Aorta (tissue), 5 donors: ENCODE data around the gene TRAF7. TPM values are rescaled to one million over a fixed set of nuclear protein-coding genes. Genes with fewer than 3 reads are reported as not detected.
A peak's percentile ranks its signal among the peaks of the same experiment; 100 is the strongest.

Experiments
- ATAC-seq: fragments of 200-7000 bp; cut with Tn5 transposase; one replicate; pipeline ENCODE4 v1.9.1; 2022; ENCODE audit warnings: moderate library complexity; ENCODE audit not compliant: low FRiP score
- DNase-seq, 2 donors: peaks; one replicate each; pipeline ENCODE4 v3.0.0-alpha.2; 2020
- H3K27ac ChIP-seq, 2 donors: one replicate each; pipeline ENCODE4 v1.5.1; 2013; ENCODE audit warnings: low read length in 2 of 2, mild to moderate bottlenecking in 2 of 2, moderate library complexity in 2 of 2, control low read depth in 1 of 2, inconsistent platforms in 1 of 2, low read depth in 1 of 2
- H3K27me3 ChIP-seq, 2 donors: one replicate each; pipeline ENCODE4 v1.6.1; 2013; ENCODE audit warnings: control low read depth in 1 of 2, low read length in 1 of 2, mild to moderate bottlenecking in 1 of 2, moderate library complexity in 1 of 2; ENCODE audit not compliant: insufficient read depth in 2 of 2, control insufficient read depth in 1 of 2
- H3K36me3 ChIP-seq, 2 donors: one replicate each; pipeline ENCODE4 v1.6.1; 2013; ENCODE audit warnings: control low read depth in 1 of 2, low read length in 1 of 2, mild to moderate bottlenecking in 1 of 2; ENCODE audit not compliant: insufficient read depth in 2 of 2, control insufficient read depth in 1 of 2
- H3K4me1 ChIP-seq, 2 donors: one replicate each; pipeline ENCODE4 v1.6.1; 2013; ENCODE audit warnings: low read length in 2 of 2, control low read depth in 1 of 2, mild to moderate bottlenecking in 1 of 2, moderate library complexity in 1 of 2; ENCODE audit not compliant: insufficient read depth in 2 of 2, control insufficient read depth in 1 of 2
- H3K4me3 ChIP-seq, 2 donors: one replicate each; pipeline ENCODE4 v1.5.1; 2013; ENCODE audit warnings: low read length in 2 of 2, control low read depth in 1 of 2, mild to moderate bottlenecking in 1 of 2
- H3K9me3 ChIP-seq: one replicate; pipeline ENCODE4 v1.6.1; 2013; ENCODE audit warnings: mild to moderate bottlenecking, low read length; ENCODE audit not compliant: control insufficient read depth
- WGBS, 2 donors: extraction: QIAGEN DNeasy Blood & Tissue Kit; methylation state at CpG; one replicate each; pipeline ENCODE4 v1.1.7; 2013; 5-methylcytosine and 5-hydroxymethylcytosine counted together
- intact Hi-C, 2 donors: fragments of 100-400 bp; cut with DNase I; formaldehyde crosslinking; loops; one replicate each; pipeline versions ENCODE4 v1.14.2 to v1.15.0; 2022
- microRNA-seq, 2 donors: library from miRNA; unstranded; fragments of <30 nt; microRNA quantifications; one replicate each; pipeline ENCODE4 v1.2.0, GENCODE V29; 2020
- polyA plus RNA-seq, 2 donors: library from polyadenylated mRNA; stranded (reverse); fragments of 200-250 nt; gene quantifications; one replicate each; pipeline ENCODE4 v1.2.3, GENCODE V29; 2013
- total RNA-seq, 2 donors: library from RNA; stranded (reverse); fragmentation: NEBNext Ultra II Directional; extraction: Animal tissue kit (Norgen Biotek cat#: 25700); gene quantifications; one replicate each; pipeline ENCODE4 v1.2.1, GENCODE V29; 2021
- donor health status: healthy with polysubstance abuse.
- donor health status: Bipolar disorder and iron deficiency.
- donor health status: DM: no; HTN: no; CAD: no.
- donor health status: DM: no; HTN: no; CAD: no.
- donor health status: DM: yes; HTN: yes; CAD: no.

Gene TRAF7
- total and polyA plus RNA-seq, 4 donors, result 24.4 to 54.4 (median 42.8) TPM

GRCh38 chr16:2216330-2216729 is 60.7 kb downstream of the TRAF7 start:
- DNase-seq (no peak), ATAC-seq (no peak)
- Histone ChIP-seq H3K27ac (no peak overlapping the region), H3K4me1 (no peaks in the 10 kb centered on the region), H3K4me3 (no peak overlapping the region), H3K9me3 (no peaks in the 10 kb centered on the region), H3K27me3 (no peaks in the 10 kb centered on the region), H3K36me3 (no peaks in the 10 kb centered on the region)
- intact Hi-C loops, result no loop called here
- 93 to 94% methylated on average over 4 of the region's 4 CpGs for WGBS, 2 donors

- no peaks in the 10 kb centered on the region for H3K27me3 ChIP-seq
- ATAC-seq, result peak; percentile 99
- DNase-seq, result peak; percentile 100
- WGBS, 2 donors, result 0% methylated on average over 74 to 82 of the region's 82 CpGs
- no peaks in the 10 kb centered on the region for H3K36me3 ChIP-seq
- H3K4me1 ChIP-seq, result no peaks in the 10 kb centered on the region
- no peaks in the 10 kb centered on the region for H3K9me3 ChIP-seq
- H3K4me3 ChIP-seq, result peak within 1 kb of the TSS; percentile 43 to 82
- intact Hi-C loops, result loop anchor here in 1 of 2 donors (1.0 to 2.0 kb wide), 3 partner anchors 9 to 68 kb away; partner anchors contain the start of genes ECI1, PGP and TRAF7
- H3K27ac ChIP-seq, result no peak within 1 kb of the TSS
Measured at GRCh38 chr16:2223221-2223941, 67.8 kb downstream of the TRAF7 start, which contains the start of gene E4F1. Gene E4F1 (plus strand): TSS chr16:2223591. CDS start chr16:2223614, 23 bp downstream.

DNA sequence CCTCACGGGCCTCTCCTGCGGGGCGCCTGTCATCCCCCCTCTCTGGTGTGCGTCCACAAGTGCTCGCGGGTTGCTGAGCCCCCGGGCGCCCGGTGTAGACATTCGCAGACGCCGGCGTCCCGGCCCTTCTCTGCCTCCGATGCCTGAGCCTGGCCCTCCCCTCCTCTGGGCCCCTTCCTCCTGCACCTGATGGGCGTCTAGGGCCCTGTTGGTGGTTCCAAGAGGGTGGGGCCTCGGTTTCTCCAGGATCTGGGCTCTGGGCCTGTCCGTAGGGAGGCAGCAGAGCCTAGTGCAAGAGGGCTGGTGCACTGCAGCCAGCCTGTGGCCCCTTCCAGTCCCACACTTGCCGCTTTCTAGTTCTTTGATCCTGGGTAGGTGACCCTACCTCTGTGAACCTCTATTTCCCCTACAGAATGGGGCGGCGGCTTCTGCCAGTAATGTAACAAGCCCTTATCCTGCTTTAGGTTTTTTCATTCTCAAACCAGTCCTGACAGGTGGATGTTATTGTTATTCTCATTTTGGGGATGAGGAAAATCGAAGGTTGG is 68.4 kb downstream of the TRAF7 start:
- no peak overlapping the region for H3K27ac ChIP-seq
- peak; percentile 65 for ATAC-seq

GRCh38 chr16:2226245-2226793 is 70.7 kb downstream of the TRAF7 start:
- no peaks in the 10 kb centered on the region for H3K4me1 ChIP-seq
- no peak overlapping the region for H3K4me3 ChIP-seq
- no peaks in the 10 kb centered on the region for H3K27me3 ChIP-seq
- H3K9me3 ChIP-seq, result no peaks in the 10 kb centered on the region
- no peak for DNase-seq
- intact Hi-C loops, result no loop called here
- H3K27ac ChIP-seq, result no peak overlapping the region
- no peak for ATAC-seq
- WGBS, 2 donors, result 66 to 67% methylated on average over 9 of the region's 9 CpGs
- H3K36me3 ChIP-seq, result peaks cover 0 to 8% of the 10 kb centered on the region in 2 donors

More for the DNA sequence above, 68.4 kb downstream of the TRAF7 start:
- intact Hi-C loops, result loop anchor here in 1 of 2 donors (1.0 to 2.0 kb wide), 3 partner anchors 10 to 69 kb away; partner anchors contain the start of genes ECI1, PGP and TRAF7
- no peaks in the 10 kb centered on the region for H3K4me1 ChIP-seq
- no peaks in the 10 kb centered on the region for H3K27me3 ChIP-seq
- H3K4me3 ChIP-seq, result peak overlapping the region; percentile 43 to 82
- H3K9me3 ChIP-seq, result no peaks in the 10 kb centered on the region
- DNase-seq, result peak in 1 of 2 donors; percentile 68
- 6 to 7% methylated on average over 15 to 22 of the region's 22 CpGs for WGBS, 2 donors
- peaks cover 0 to under 1% of the 10 kb centered on the region in 2 donors for H3K36me3 ChIP-seq

DNA sequence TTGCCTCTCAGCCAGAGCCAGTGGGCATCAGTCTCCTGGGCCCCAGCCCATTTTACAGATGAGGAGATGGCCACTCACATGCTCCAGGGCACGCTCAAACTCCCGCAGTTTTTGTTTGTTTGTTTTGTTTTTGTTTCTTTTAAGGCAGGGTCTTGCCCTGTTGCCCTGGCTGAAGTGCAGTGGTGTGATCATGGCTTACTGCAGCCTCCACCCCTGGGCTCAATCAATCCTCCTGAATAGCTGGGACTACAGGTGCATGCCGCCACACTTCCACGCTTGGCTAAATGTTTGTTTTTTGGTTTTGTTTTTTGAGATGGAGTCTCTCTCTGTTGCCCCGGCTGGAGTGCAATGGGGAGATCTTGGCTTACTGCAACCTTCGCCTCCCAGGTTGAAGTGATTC is 71.3 kb downstream of the TRAF7 start:
- H3K36me3 ChIP-seq, result peaks cover 0 to 8% of the 10 kb centered on the region in 2 donors
- no peaks in the 10 kb centered on the region for H3K27me3 ChIP-seq
- no peaks in the 10 kb centered on the region for H3K9me3 ChIP-seq
- DNase-seq (no peak), ATAC-seq (no peak)
- intact Hi-C loops, result no loop called here
- no peaks in the 10 kb centered on the region for H3K4me1 ChIP-seq
- H3K27ac ChIP-seq, result no peak overlapping the region
- H3K4me3 ChIP-seq, result no peak overlapping the region
- 85 to 88% methylated on average over 6 of the region's 6 CpGs for WGBS, 2 donors

Small RNA genes within 50 kb of the gene (microRNA-seq; reads per million reads assigned to microRNA genes)
- gene MIR3180-5 (0 reads per million in 2 donors), gene MIR4516 (0 to 1.2 reads per million in 2 donors), gene MIR6511B1 (0 reads per million in 2 donors)

Other genes with a start within 250 kb of the TRAF7 start
- not detected for gene HS3ST6, start 237.4 kb upstream of the TRAF7 start, total RNA-seq
- gene HS3ST6, start 237.4 kb upstream of the TRAF7 start, polyA plus RNA-seq, result 1 to 10 TPM in 1 of 2 donors, not detected in 1; 1.1 TPM
- gene MSRB1, start 212.6 kb upstream of the TRAF7 start, total RNA-seq, result 10 to 100 TPM; 19.5 to 34.6 TPM
- 10 to 100 TPM; 52.7 to 56.6 TPM for gene MSRB1, start 212.6 kb upstream of the TRAF7 start, polyA plus RNA-seq
- not detected for gene RPL3L, start 201.1 kb upstream of the TRAF7 start, total RNA-seq
- not detected for gene RPL3L, start 201.1 kb upstream of the TRAF7 start, polyA plus RNA-seq
- gene NDUFB10, start 196.2 kb upstream of the TRAF7 start, total RNA-seq, result 10 to 100 TPM; 80.5 to 88.1 TPM
- 100 to 1,000 TPM; 178 to 268 TPM for gene NDUFB10, start 196.2 kb upstream of the TRAF7 start, polyA plus RNA-seq
- 1,000 to 10,000 TPM; 1,132 to 1,263 TPM for gene RPS2, start 191.0 kb upstream of the TRAF7 start, total RNA-seq
- gene RPS2, start 191.0 kb upstream of the TRAF7 start, polyA plus RNA-seq, result 1,000 to 10,000 TPM; 1,596 to 2,049 TPM
- not detected for gene RNF151, start 188.9 kb upstream of the TRAF7 start, total RNA-seq
- gene RNF151, start 188.9 kb upstream of the TRAF7 start, polyA plus RNA-seq, result not detected
- gene TBL3, start 183.7 kb upstream of the TRAF7 start, total RNA-seq, result 10 to 100 TPM; 16.1 to 19.8 TPM
- 10 to 100 TPM; 14.9 to 85.5 TPM for gene TBL3, start 183.7 kb upstream of the TRAF7 start, polyA plus RNA-seq
- gene NOXO1, start 174.3 kb upstream of the TRAF7 start, total RNA-seq, result not detected
- gene NOXO1, start 174.3 kb upstream of the TRAF7 start, polyA plus RNA-seq, result under 1 TPM in 1 of 2 donors, not detected in 1; 0.84 TPM
- gene GFER, start 171.6 kb upstream of the TRAF7 start, total RNA-seq, result 10 to 100 TPM; 11.3 to 13.3 TPM
- 10 to 100 TPM; 32.5 to 44.2 TPM for gene GFER, start 171.6 kb upstream of the TRAF7 start, polyA plus RNA-seq
- gene SYNGR3, start 165.8 kb upstream of the TRAF7 start, total RNA-seq, result under 1 TPM; 0.36 to 0.57 TPM
- gene SYNGR3, start 165.8 kb upstream of the TRAF7 start, polyA plus RNA-seq, result under 1 TPM in 1 of 2 donors, not detected in 1; 0.26 TPM
- 10 to 100 TPM; 31.0 to 34.4 TPM for gene ZNF598, start 146.0 kb upstream of the TRAF7 start, total RNA-seq
- 10 to 100 TPM; 12.8 to 32.9 TPM for gene ZNF598, start 146.0 kb upstream of the TRAF7 start, polyA plus RNA-seq
- 1 to 10 TPM in 1 of 2 donors, not detected in 1; 1.2 TPM for gene NPW, start 136.0 kb upstream of the TRAF7 start, total RNA-seq
- gene NPW, start 136.0 kb upstream of the TRAF7 start, polyA plus RNA-seq, result under 1 TPM in 1 of 2 donors, not detected in 1; 0.56 TPM
- gene NHERF2, start 128.9 kb upstream of the TRAF7 start, total RNA-seq, result 100 to 1,000 TPM in 1 of 2 donors, 10 to 100 TPM in 1; 81.8 to 110 TPM
- 100 to 1,000 TPM; 119 to 133 TPM for gene NHERF2, start 128.9 kb upstream of the TRAF7 start, polyA plus RNA-seq
- gene NTHL1, start 107.9 kb upstream of the TRAF7 start, total RNA-seq, result 10 to 100 TPM in 1 of 2 donors, 1 to 10 TPM in 1; 7.4 to 12.9 TPM
- 10 to 100 TPM; 24.4 to 33.8 TPM for gene NTHL1, start 107.9 kb upstream of the TRAF7 start, polyA plus RNA-seq
- gene TSC2, start 107.8 kb upstream of the TRAF7 start, total RNA-seq, result 100 to 1,000 TPM in 1 of 2 donors, 10 to 100 TPM in 1; 92.4 to 146 TPM
- 100 to 1,000 TPM in 1 of 2 donors, 10 to 100 TPM in 1; 16.2 to 166 TPM for gene TSC2, start 107.8 kb upstream of the TRAF7 start, polyA plus RNA-seq
- 100 to 1,000 TPM; 325 to 337 TPM for gene PKD1, start 19.9 kb upstream of the TRAF7 start, total RNA-seq
- 100 to 1,000 TPM in 1 of 2 donors, 10 to 100 TPM in 1; 42.8 to 270 TPM for gene PKD1, start 19.9 kb upstream of the TRAF7 start, polyA plus RNA-seq
- gene RAB26, start 7.2 kb upstream of the TRAF7 start, total RNA-seq, result under 1 TPM in 1 of 2 donors, not detected in 1; 0.51 TPM
- 1 to 10 TPM; 2.5 to 4.8 TPM for gene RAB26, start 7.2 kb upstream of the TRAF7 start, polyA plus RNA-seq
- under 1 TPM in 1 of 2 donors, not detected in 1; 0.15 TPM for gene CASKIN1, start 40.8 kb downstream of the TRAF7 start, total RNA-seq
- gene CASKIN1, start 40.8 kb downstream of the TRAF7 start, polyA plus RNA-seq, result under 1 TPM; 0.13 to 0.28 TPM
- gene MLST8, start 49.7 kb downstream of the TRAF7 start, total RNA-seq, result 10 to 100 TPM; 14.1 to 19.9 TPM
- 10 to 100 TPM; 23.7 to 50.7 TPM for gene MLST8, start 49.7 kb downstream of the TRAF7 start, polyA plus RNA-seq
- 1 to 10 TPM; 3.4 to 6.0 TPM for gene BRICD5, start 55.1 kb downstream of the TRAF7 start, total RNA-seq
- gene BRICD5, start 55.1 kb downstream of the TRAF7 start, polyA plus RNA-seq, result 10 to 100 TPM in 1 of 2 donors, under 1 TPM in 1; 0.88 to 36.1 TPM
- 1 to 10 TPM; 8.9 to 9.1 TPM for gene PGP, start 59.1 kb downstream of the TRAF7 start, total RNA-seq
- 10 to 100 TPM in 1 of 2 donors, 1 to 10 TPM in 1; 7.3 to 15.4 TPM for gene PGP, start 59.1 kb downstream of the TRAF7 start, polyA plus RNA-seq
- gene E4F1, start 67.8 kb downstream of the TRAF7 start, total RNA-seq, result 10 to 100 TPM; 17.3 to 21.5 TPM
- gene E4F1, start 67.8 kb downstream of the TRAF7 start, polyA plus RNA-seq, result 10 to 100 TPM; 12.9 to 75.7 TPM
- 1 to 10 TPM in 1 of 2 donors, under 1 TPM in 1; 0.39 to 1.1 TPM for gene DNASE1L2, start 80.7 kb downstream of the TRAF7 start, total RNA-seq
- 1 to 10 TPM in 1 of 2 donors, under 1 TPM in 1; 0.38 to 1.1 TPM for gene DNASE1L2, start 80.7 kb downstream of the TRAF7 start, polyA plus RNA-seq
- 10 to 100 TPM; 28.4 to 31.3 TPM for gene ECI1, start 95.8 kb downstream of the TRAF7 start, total RNA-seq
- 10 to 100 TPM; 63.0 to 66.0 TPM for gene ECI1, start 95.8 kb downstream of the TRAF7 start, polyA plus RNA-seq
- 10 to 100 TPM; 95.5 to 98.4 TPM for gene RNPS1, start 112.3 kb downstream of the TRAF7 start, total RNA-seq
- gene RNPS1, start 112.3 kb downstream of the TRAF7 start, polyA plus RNA-seq, result 100 to 1,000 TPM in 1 of 2 donors, 10 to 100 TPM in 1; 96.4 to 101 TPM
- gene ABCA3, start 184.9 kb downstream of the TRAF7 start, total RNA-seq, result 10 to 100 TPM; 11.7 to 19.3 TPM
- 1 to 10 TPM; 2.6 to 7.6 TPM for gene ABCA3, start 184.9 kb downstream of the TRAF7 start, polyA plus RNA-seq